Hepatocyte (in vitro differentiated cells): ENCODE measurements around the gene ZHX3. TPM values are rescaled to one million over a fixed set of nuclear protein-coding genes. Genes with fewer than 3 reads are reported as not detected.

ENCODE experiments used
- DNase-seq: peaks from one replicate; pipeline ENCODE4 v3.0.0-alpha.2; 2016; ENCODE audit warnings: low spot score
- H2AFZ ChIP-seq: fragments of 200-600 bp; sonication (generic); 2 replicates; pipeline ENCODE4 v1.6.0; 2016; ENCODE audit warnings: antibody characterized with exemption, mild to moderate bottlenecking
- H3K27ac ChIP-seq: fragments of 200-600 bp; sonication (generic); 2 replicates; pipeline ENCODE4 v1.5.1; 2016; ENCODE audit warnings: mild to moderate bottlenecking
- H3K27me3 ChIP-seq: fragments of 200-600 bp; sonication (generic); 2 replicates; pipeline ENCODE4 v1.6.1; 2016
- H3K36me3 ChIP-seq: fragments of 200-600 bp; sonication (generic); replicated peaks from 2 replicates; pipeline ENCODE4 v1.5.1; 2016; ENCODE audit warnings: low read depth; ENCODE audit not compliant: insufficient read depth
- H3K4me1 ChIP-seq: fragments of 200-600 bp; sonication (generic); 2 replicates; pipeline ENCODE4 v1.5.1; 2016; ENCODE audit warnings: mild to moderate bottlenecking, moderate library complexity; ENCODE audit not compliant: insufficient read depth
- H3K4me2 ChIP-seq: fragments of 200-600 bp; sonication (generic); 2 replicates; pipeline ENCODE4 v1.6.0; 2016
- H3K4me3 ChIP-seq: fragments of 200-600 bp; sonication (generic); 2 replicates; pipeline ENCODE4 v1.5.1; 2016; ENCODE audit warnings: mild to moderate bottlenecking
- H3K79me2 ChIP-seq: fragments of 200-600 bp; sonication (generic); 2 replicates; pipeline ENCODE4 v1.6.0; 2017; ENCODE audit warnings: mild to moderate bottlenecking
- H3K9me2 ChIP-seq: fragments of 200-600 bp; sonication (generic); replicated peaks from 2 replicates; pipeline ENCODE4 v1.6.0; 2017; ENCODE audit warnings: mild to moderate bottlenecking; ENCODE audit not compliant: insufficient read depth
- H3K9me3 ChIP-seq: fragments of 200-600 bp; sonication (generic); 2 replicates; pipeline ENCODE4 v1.5.1; 2016; ENCODE audit warnings: low read depth, mild to moderate bottlenecking
- H4K20me1 ChIP-seq: fragments of 200-600 bp; sonication (generic); 2 replicates; pipeline ENCODE4 v1.6.0; 2016; ENCODE audit warnings: mild to moderate bottlenecking; ENCODE audit not compliant: insufficient read depth, poor library complexity, severe bottlenecking
- EZH2 ChIP-seq: fragments of 200-600 bp; sonication (generic); IDR thresholded peaks from 2 replicates; pipeline ENCODE4 v1.6.1; 2016; ENCODE audit warnings: antibody characterized with exemption, mild to moderate bottlenecking, borderline replicate concordance
- EZH2phosphoT487 ChIP-seq: fragments of 200-600 bp; sonication (generic); IDR thresholded peaks from one replicate; pipeline ENCODE4 v1.6.1; 2018; ENCODE audit warnings: antibody characterized with exemption, mild to moderate bottlenecking, low read depth, moderate library complexity; ENCODE audit not compliant: unreplicated experiment, severe bottlenecking
- WGBS: methylation state at CpG from one replicate; pipeline ENCODE4 v1.1.6; 2016; ENCODE audit warnings: low lambda C conversion rate; ENCODE audit errors: missing lambda C conversion rate; 5-methylcytosine and 5-hydroxymethylcytosine counted together
- polyA plus RNA-seq: library from polyadenylated mRNA; unstranded; fragments of >200 nt; fragmentation: Nextera tagmentation; extraction: Ambion mirVana; gene quantifications from 2 replicates; pipeline ENCODE4 v1.2.1, GENCODE V29; 2016
- total RNA-seq: library from RNA; depleted of rRNA; stranded (reverse); fragments of >200 nt; gene quantifications from 2 replicates; pipeline ENCODE4 v1.2.3, GENCODE V29; 2014
- TF ChIP-seq, protein P1 (sequence below): fragments of 200-600 bp; sonication (generic); IDR thresholded peaks from 2 replicates; pipeline ENCODE4 v1.5.1; 2016; ENCODE audit warnings: antibody characterized with exemption, mild to moderate bottlenecking; ENCODE audit not compliant: poor library complexity

ZHX3 gene
- total and polyA plus RNA-seq, 2 experiments from 2014 or later, result 15.0 to 19.7 TPM

DNA sequence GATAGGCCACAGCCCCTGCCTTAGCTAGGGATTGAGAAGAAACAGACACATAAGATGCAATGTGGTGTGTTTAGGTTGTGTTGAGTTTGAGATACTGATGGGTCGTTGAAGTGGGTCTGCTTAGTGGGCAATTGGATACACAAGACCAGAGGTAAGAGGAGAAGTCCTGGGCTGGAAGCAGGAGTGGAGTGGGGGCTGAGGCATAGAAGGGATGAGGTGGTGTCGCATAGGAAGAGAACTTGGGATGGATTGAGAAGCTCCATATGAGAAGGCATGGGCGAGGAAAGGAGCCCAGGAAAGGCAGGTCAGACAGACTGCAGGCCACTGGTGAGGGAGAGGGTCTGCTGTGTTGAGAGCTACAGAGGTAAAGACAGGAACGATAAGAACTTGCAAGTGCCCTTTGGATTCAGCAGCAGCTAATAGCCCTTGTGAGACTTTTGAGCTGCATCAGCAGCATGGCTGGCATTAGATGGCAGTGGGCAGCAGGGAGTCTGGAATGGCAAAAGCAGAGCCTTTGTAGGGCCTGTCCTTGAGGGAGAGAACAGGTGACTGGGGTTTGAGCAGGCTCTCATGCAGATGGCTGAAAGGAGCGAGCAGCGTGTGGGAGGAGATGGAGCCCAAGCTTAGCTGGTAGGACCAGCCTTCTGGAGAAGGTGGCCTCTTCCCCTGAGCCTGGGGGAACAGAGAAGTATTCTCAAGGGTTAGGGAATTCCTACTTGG, 147.0 kb downstream of the ZHX3 start:
- Histone ChIP-seq H3K79me2 (no peaks in the 10 kb centered on the region), H3K27me3 (no peaks in the 10 kb centered on the region), H3K36me3 (no peaks in the 10 kb centered on the region), H3K9me2 (no peaks in the 10 kb centered on the region), H3K4me2 (no peak overlapping the region), H4K20me1 (no peaks in the 10 kb centered on the region), H3K4me1 (no peaks in the 10 kb centered on the region), H3K9me3 (no peaks in the 10 kb centered on the region), H3K4me3 (no peak overlapping the region), H2AFZ (no peak overlapping the region), H3K27ac (no peak overlapping the region)
- 91% methylated on average over 6 of the region's 6 CpGs for WGBS
- DNase-seq, result no peak
- TF ChIP-seq, protein P1, sequence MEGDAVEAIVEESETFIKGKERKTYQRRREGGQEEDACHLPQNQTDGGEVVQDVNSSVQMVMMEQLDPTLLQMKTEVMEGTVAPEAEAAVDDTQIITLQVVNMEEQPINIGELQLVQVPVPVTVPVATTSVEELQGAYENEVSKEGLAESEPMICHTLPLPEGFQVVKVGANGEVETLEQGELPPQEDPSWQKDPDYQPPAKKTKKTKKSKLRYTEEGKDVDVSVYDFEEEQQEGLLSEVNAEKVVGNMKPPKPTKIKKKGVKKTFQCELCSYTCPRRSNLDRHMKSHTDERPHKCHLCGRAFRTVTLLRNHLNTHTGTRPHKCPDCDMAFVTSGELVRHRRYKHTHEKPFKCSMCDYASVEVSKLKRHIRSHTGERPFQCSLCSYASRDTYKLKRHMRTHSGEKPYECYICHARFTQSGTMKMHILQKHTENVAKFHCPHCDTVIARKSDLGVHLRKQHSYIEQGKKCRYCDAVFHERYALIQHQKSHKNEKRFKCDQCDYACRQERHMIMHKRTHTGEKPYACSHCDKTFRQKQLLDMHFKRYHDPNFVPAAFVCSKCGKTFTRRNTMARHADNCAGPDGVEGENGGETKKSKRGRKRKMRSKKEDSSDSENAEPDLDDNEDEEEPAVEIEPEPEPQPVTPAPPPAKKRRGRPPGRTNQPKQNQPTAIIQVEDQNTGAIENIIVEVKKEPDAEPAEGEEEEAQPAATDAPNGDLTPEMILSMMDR, result no peak
- TF ChIP-seq EZH2 (no peak), EZH2phosphoT487 (no peak)

GRCh38 chr20:41169791-41170351, 147.7 kb downstream of the ZHX3 start:
- TF ChIP-seq EZH2phosphoT487 (no peak), EZH2 (no peak)
- TF ChIP-seq, protein P1, result no peak
- H3K4me2 ChIP-seq, result no peak overlapping the region
- H3K4me1 ChIP-seq, result no peaks in the 10 kb centered on the region
- no peak overlapping the region for H2AFZ ChIP-seq
- H3K9me3 ChIP-seq, result no peaks in the 10 kb centered on the region
- no peaks in the 10 kb centered on the region for H3K27me3 ChIP-seq
- DNase-seq, result no peak
- H3K36me3 ChIP-seq, result no peaks in the 10 kb centered on the region
- H3K79me2 ChIP-seq, result no peaks in the 10 kb centered on the region
- 93% methylated on average over 14 of the region's 14 CpGs for WGBS
- no peaks in the 10 kb centered on the region for H4K20me1 ChIP-seq
- H3K9me2 ChIP-seq, result no peaks in the 10 kb centered on the region
- no peak overlapping the region for H3K4me3 ChIP-seq
- H3K27ac ChIP-seq, result no peak overlapping the region

DNA sequence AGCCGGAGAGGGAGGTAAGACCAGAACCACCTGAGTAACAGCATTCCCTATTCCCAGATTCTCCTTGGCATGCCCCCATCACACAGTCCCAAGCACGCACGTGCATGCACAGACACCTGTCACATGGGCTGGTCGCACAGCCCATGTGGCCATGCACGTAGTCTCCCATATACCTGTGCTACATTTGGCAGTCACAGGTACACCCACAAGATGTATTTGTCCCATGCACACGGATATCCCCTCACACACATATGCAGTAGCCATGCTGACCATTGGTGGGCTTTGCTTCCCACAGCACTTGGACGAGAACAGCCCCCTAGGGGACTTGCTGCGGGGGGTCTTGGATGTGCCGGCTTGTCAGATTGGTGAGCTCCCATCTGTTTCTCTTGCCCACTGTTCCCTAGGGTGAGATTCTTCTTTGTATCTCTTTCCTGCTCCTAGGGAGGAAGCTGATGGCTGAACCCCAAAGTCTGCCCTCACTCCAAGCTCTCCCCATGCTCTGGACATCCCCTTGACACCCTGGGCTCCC, 148.3 kb downstream of the ZHX3 start:
- Histone ChIP-seq H3K27ac (no peak overlapping the region), H3K4me1 (no peaks in the 10 kb centered on the region), H3K27me3 (no peaks in the 10 kb centered on the region), H3K9me2 (no peaks in the 10 kb centered on the region), H3K4me2 (no peak overlapping the region), H3K79me2 (no peaks in the 10 kb centered on the region), H3K36me3 (no peaks in the 10 kb centered on the region), H3K4me3 (no peak overlapping the region), H3K9me3 (no peaks in the 10 kb centered on the region), H2AFZ (no peak overlapping the region), H4K20me1 (no peaks in the 10 kb centered on the region)
- 92% methylated on average over 9 of the region's 9 CpGs for WGBS
- DNase-seq, result no peak
- TF ChIP-seq EZH2phosphoT487 (no peak), EZH2 (no peak)
- TF ChIP-seq, protein P1, result no peak
